HepG2 (cell line): ENCODE measurements around the gene COA3. TPM values are rescaled to one million over a fixed set of nuclear protein-coding genes. Genes with fewer than 3 reads are reported as not detected.
A peak's percentile ranks its signal among the peaks of the same experiment; 100 is the strongest.

Source experiments
- AKNA ChIP-seq: sonication (generic); formaldehyde crosslinking; IDR thresholded peaks from 2 replicates; pipeline ENCODE4 v1.4.0; 2020; ENCODE audit warnings: missing genetic modification reagents, borderline replicate concordance
- BORCS8-MEF2B ChIP-seq: sonication (generic); formaldehyde crosslinking; IDR thresholded peaks from 2 replicates; pipeline ENCODE4 v1.8.0; 2022; ENCODE audit warnings: mild to moderate bottlenecking, missing genetic modification reagents
- CREB3 ChIP-seq: sonication (generic); formaldehyde crosslinking; IDR thresholded peaks from 2 replicates; pipeline ENCODE4 v1.5.0; 2020; ENCODE audit warnings: missing genetic modification reagents
- DDIT3 ChIP-seq: sonication (generic); formaldehyde crosslinking; IDR thresholded peaks from 2 replicates; pipeline ENCODE4 v1.4.0; 2020; ENCODE audit warnings: mild to moderate bottlenecking, missing genetic modification reagents
- KDM5A ChIP-seq: fragments of 200-600 bp; sonication (generic); IDR thresholded peaks from 2 replicates; pipeline ENCODE4 v1.7.0; 2018; ENCODE audit warnings: antibody characterized with exemption, mild to moderate bottlenecking, low read length, borderline replicate concordance
- PAXIP1 ChIP-seq: sonication (generic); formaldehyde crosslinking; conservative IDR thresholded peaks from 2 replicates; pipeline ENCODE4 v1.4.0; 2020; ENCODE audit warnings: mild to moderate bottlenecking, missing genetic modification reagents, moderate library complexity
- REPIN1 ChIP-seq: sonication (generic); formaldehyde crosslinking; IDR thresholded peaks from 2 replicates; pipeline ENCODE4 v1.8.0; 2022; ENCODE audit warnings: missing genetic modification reagents, low read depth, mild to moderate bottlenecking, borderline replicate concordance
- SRY ChIP-seq: sonication (generic); formaldehyde crosslinking; IDR thresholded peaks from 2 replicates; pipeline ENCODE4 v1.8.0; 2022; ENCODE audit warnings: mild to moderate bottlenecking, missing genetic modification reagents
- ZMYM4 ChIP-seq: sonication (generic); formaldehyde crosslinking; IDR thresholded peaks from 2 replicates; pipeline ENCODE4 v1.8.1; 2023; ENCODE audit warnings: mild to moderate bottlenecking, missing genetic modification reagents
- ZNF180 ChIP-seq: sonication (generic); formaldehyde crosslinking; IDR thresholded peaks from 2 replicates; pipeline ENCODE4 v1.4.0; 2020; ENCODE audit warnings: low read depth, missing genetic modification reagents, borderline replicate concordance
- ZNF556 ChIP-seq: sonication (generic); formaldehyde crosslinking; IDR thresholded peaks from 2 replicates; pipeline ENCODE4 v1.4.0; 2020; ENCODE audit warnings: mild to moderate bottlenecking, missing genetic modification reagents, borderline replicate concordance
- ZNF766 ChIP-seq: sonication (generic); formaldehyde crosslinking; IDR thresholded peaks from 2 replicates; pipeline ENCODE4 v1.5.0; 2020; ENCODE audit warnings: missing genetic modification reagents, borderline replicate concordance
- polyA plus RNA-seq, 8 experiments: library from polyadenylated mRNA; depleted of rRNA in 3 of 8; stranded (reverse) in 7 of 8; unstranded in 1 of 8; fragments of >200 nt; fragmentation: Illumina TruSeq in 4 of 8; extraction: Trizol in 4 of 8; gene quantifications; 2 replicates each; pipeline versions ENCODE4 v1.2.1 to v1.2.3, GENCODE V29; 2011 to 2016; ENCODE audit warnings: low read depth in 4 of 8, missing spikeins in 1 of 8, mixed read lengths in 1 of 8; ENCODE audit not compliant: insufficient read depth in 1 of 8
- total RNA-seq, 5 experiments: library from RNA; depleted of rRNA; stranded (reverse); fragments of >200 nt; fragmentation: Illumina TruSeq; extraction: Trizol; gene quantifications; 2 replicates each; pipeline ENCODE4 v1.2.3, GENCODE V29; 2016; ENCODE audit warnings: low read depth in 1 of 5
- TF ChIP-seq, protein P1 (sequence below): IDR thresholded peaks from 2 replicates; pipeline ENCODE4 v1.6.1; 2016; ENCODE audit warnings: low read depth, missing genetic modification reagents, missing compliant biosample characterization

The COA3 gene
- total and polyA plus RNA-seq, 2 of the 13 experiments (the other 11 are each of a cell fraction or from before 2014, with no cell fraction given) = 133 to 202 TPM

GRCh38 chr17:42832213-42832933 lies 33.9 kb upstream of the COA3 start (continued):
- TF ChIP-seq, protein P1, sequence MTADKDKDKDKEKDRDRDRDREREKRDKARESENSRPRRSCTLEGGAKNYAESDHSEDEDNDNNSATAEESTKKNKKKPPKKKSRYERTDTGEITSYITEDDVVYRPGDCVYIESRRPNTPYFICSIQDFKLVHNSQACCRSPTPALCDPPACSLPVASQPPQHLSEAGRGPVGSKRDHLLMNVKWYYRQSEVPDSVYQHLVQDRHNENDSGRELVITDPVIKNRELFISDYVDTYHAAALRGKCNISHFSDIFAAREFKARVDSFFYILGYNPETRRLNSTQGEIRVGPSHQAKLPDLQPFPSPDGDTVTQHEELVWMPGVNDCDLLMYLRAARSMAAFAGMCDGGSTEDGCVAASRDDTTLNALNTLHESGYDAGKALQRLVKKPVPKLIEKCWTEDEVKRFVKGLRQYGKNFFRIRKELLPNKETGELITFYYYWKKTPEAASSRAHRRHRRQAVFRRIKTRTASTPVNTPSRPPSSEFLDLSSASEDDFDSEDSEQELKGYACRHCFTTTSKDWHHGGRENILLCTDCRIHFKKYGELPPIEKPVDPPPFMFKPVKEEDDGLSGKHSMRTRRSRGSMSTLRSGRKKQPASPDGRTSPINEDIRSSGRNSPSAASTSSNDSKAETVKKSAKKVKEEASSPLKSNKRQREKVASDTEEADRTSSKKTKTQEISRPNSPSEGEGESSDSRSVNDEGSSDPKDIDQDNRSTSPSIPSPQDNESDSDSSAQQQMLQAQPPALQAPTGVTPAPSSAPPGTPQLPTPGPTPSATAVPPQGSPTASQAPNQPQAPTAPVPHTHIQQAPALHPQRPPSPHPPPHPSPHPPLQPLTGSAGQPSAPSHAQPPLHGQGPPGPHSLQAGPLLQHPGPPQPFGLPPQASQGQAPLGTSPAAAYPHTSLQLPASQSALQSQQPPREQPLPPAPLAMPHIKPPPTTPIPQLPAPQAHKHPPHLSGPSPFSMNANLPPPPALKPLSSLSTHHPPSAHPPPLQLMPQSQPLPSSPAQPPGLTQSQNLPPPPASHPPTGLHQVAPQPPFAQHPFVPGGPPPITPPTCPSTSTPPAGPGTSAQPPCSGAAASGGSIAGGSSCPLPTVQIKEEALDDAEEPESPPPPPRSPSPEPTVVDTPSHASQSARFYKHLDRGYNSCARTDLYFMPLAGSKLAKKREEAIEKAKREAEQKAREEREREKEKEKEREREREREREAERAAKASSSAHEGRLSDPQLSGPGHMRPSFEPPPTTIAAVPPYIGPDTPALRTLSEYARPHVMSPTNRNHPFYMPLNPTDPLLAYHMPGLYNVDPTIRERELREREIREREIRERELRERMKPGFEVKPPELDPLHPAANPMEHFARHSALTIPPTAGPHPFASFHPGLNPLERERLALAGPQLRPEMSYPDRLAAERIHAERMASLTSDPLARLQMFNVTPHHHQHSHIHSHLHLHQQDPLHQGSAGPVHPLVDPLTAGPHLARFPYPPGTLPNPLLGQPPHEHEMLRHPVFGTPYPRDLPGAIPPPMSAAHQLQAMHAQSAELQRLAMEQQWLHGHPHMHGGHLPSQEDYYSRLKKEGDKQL (CRISPR knock-in tag) = no peak
- no peak for TF ChIP-seq ZNF556 (CRISPR knock-in tag)
- TF ChIP-seq AKNA (CRISPR knock-in tag) = no peak
- TF ChIP-seq BORCS8-MEF2B (CRISPR knock-in tag) = no peak
- TF ChIP-seq KDM5A = no peak
- no peak for TF ChIP-seq ZNF180 (CRISPR knock-in tag)
- peak; percentile 73 for TF ChIP-seq PAXIP1 (CRISPR knock-in tag)
- TF ChIP-seq SRY (CRISPR knock-in tag) = no peak
- TF ChIP-seq CREB3 (CRISPR knock-in tag) = no peak
- TF ChIP-seq ZNF766 (CRISPR knock-in tag) = no peak
- TF ChIP-seq ZMYM4 (CRISPR knock-in tag) = no peak
- TF ChIP-seq DDIT3 = no peak
- TF ChIP-seq REPIN1 (CRISPR knock-in tag) = no peak; the same call in 1 of the 2 replicates
